Astrocyte (in vitro differentiated cells and primary cell): ENCODE results near the gene PNMT. TPM values are rescaled to one million over a fixed set of nuclear protein-coding genes. Genes with fewer than 3 reads are reported as not detected.

Source experiments
- DNase-seq: peaks from one replicate; pipeline ENCODE4 v3.0.0-alpha.2; 2010; ENCODE audit warnings: low read depth
- FAIRE-seq: peaks from 2 replicates; lab custom pipeline; 2011; peaks lifted over from hg19 to GRCh38; lab: Jason Lieb, UNC
- H2AFZ ChIP-seq: 2 replicates; pipeline ENCODE4 v1.6.0; 2012; ENCODE audit warnings: low read depth, low read length, inconsistent platforms
- H3K27ac ChIP-seq: 2 replicates; pipeline ENCODE4 v1.5.1; 2011; ENCODE audit warnings: low read depth, low read length, inconsistent platforms
- H3K27me3 ChIP-seq: 2 replicates; pipeline ENCODE4 v1.6.0; 2011; ENCODE audit warnings: low read length, inconsistent platforms; ENCODE audit not compliant: insufficient read depth
- H3K36me3 ChIP-seq: 2 replicates; pipeline ENCODE4 v1.5.1; 2011; ENCODE audit warnings: low read length, inconsistent platforms; ENCODE audit not compliant: insufficient read depth
- H3K4me1 ChIP-seq: 2 replicates; pipeline ENCODE4 v1.5.1; 2011; ENCODE audit warnings: low read length, inconsistent platforms; ENCODE audit not compliant: insufficient read depth
- H3K4me2 ChIP-seq: 2 replicates; pipeline ENCODE4 v1.6.0; 2012; ENCODE audit warnings: low read length, inconsistent platforms
- H3K4me3 ChIP-seq: 2 replicates; pipeline ENCODE4 v1.5.1; 2011; ENCODE audit warnings: low read depth, mild to moderate bottlenecking, low read length, inconsistent platforms; ENCODE audit not compliant: insufficient read depth
- H3K79me2 ChIP-seq: 2 replicates; pipeline ENCODE4 v1.6.0; 2012; ENCODE audit warnings: mild to moderate bottlenecking, low read length, inconsistent platforms; ENCODE audit not compliant: insufficient read depth
- H3K9ac ChIP-seq: 2 replicates; pipeline ENCODE4 v1.6.0; 2012; ENCODE audit warnings: mild to moderate bottlenecking, low read length, inconsistent platforms
- H3K9me3 ChIP-seq: 2 replicates; pipeline ENCODE4 v1.5.1; 2012; ENCODE audit warnings: low read depth, mild to moderate bottlenecking, low read length, inconsistent platforms; ENCODE audit not compliant: insufficient read depth
- H4K20me1 ChIP-seq: 2 replicates; pipeline ENCODE4 v1.6.0; 2012; ENCODE audit warnings: low read length, inconsistent platforms; ENCODE audit not compliant: insufficient read depth
- H3K27ac Mint-ChIP-seq: one replicate; pipeline ENCODE4 v1.8.0; 2021; ENCODE audit warnings: mild to moderate bottlenecking, mixed read lengths; ENCODE audit not compliant: unreplicated experiment
- H3K27me3 Mint-ChIP-seq: one replicate; pipeline ENCODE4 v1.8.0; 2021; ENCODE audit warnings: low read depth, mixed read lengths; ENCODE audit not compliant: unreplicated experiment
- H3K36me3 Mint-ChIP-seq: one replicate; pipeline ENCODE4 v1.8.0; 2021; ENCODE audit warnings: low read depth, mixed read lengths; ENCODE audit not compliant: unreplicated experiment
- H3K4me1 Mint-ChIP-seq: one replicate; pipeline ENCODE4 v1.8.0; 2021; ENCODE audit warnings: low read depth, mixed read lengths; ENCODE audit not compliant: unreplicated experiment
- H3K4me3 Mint-ChIP-seq: one replicate; pipeline ENCODE4 v1.8.0; 2021; ENCODE audit warnings: mild to moderate bottlenecking, moderate library complexity, mixed read lengths; ENCODE audit not compliant: unreplicated experiment
- H3K9me3 Mint-ChIP-seq: one replicate; pipeline ENCODE4 v1.8.0; 2021; ENCODE audit warnings: mild to moderate bottlenecking, mixed read lengths; ENCODE audit not compliant: unreplicated experiment
- EZH2 ChIP-seq: IDR thresholded peaks from 2 replicates; pipeline ENCODE4 v1.6.1; 2012; ENCODE audit warnings: mild to moderate bottlenecking, low read length, inconsistent platforms; ENCODE audit not compliant: insufficient read depth
- total RNA-seq: library from RNA; stranded (reverse); gene quantifications from 2 replicates; pipeline ENCODE4 v1.2.1, GENCODE V29; 2021
- TF ChIP-seq, protein P1 (sequence below): IDR thresholded peaks from 2 replicates; pipeline ENCODE4 v1.5.1; 2011; ENCODE audit warnings: low read depth, mild to moderate bottlenecking, inconsistent platforms, low read length, moderate library complexity; ENCODE audit not compliant: insufficient read depth

Gene PNMT
- total RNA-seq, 1 donor from 2014 or later: 0.59 TPM

DNA sequence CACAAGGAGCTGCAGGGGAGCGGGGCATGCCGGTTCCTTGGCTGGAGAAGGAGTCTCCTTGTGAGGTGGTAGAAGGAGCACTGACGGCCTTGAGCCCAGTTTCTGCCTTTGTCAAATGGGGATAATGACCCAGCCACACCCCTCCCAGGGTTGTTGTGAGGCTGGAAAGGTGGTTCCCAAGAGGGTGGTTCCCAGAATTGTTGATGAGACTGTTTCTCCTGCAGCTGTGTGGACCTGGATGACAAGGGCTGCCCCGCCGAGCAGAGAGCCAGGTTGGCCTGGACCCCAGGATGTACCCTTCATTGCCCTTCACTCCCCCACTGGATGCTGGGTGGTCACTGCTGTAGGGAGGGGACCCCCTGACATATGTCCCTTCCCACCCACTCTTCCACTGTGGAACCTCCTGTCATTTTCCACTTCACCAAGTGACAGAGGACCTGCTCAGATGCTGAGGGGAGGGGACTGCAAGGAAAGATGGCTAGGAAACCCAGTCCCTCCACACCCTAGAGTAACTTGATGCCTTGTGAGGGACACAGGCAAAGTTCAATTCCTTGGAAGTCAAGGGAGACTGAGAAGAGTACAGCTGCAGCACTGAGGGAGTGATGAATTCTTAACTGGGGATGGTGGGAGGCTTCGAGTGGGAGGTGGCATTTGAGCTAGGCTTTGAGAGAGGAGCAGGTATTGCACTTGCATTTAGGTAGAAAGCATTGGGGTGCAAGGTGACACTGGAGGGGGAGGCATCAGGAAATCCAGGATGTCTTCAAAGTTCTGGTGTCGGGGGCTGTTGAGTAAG, 51.5 kb downstream of the PNMT start:
- Mint-ChIP-seq H3K4me1 (no peaks in the 10 kb centered on the region), H3K27ac (no peak overlapping the region), H3K9me3 (no peaks in the 10 kb centered on the region), H3K27me3 (no peaks in the 10 kb centered on the region), H3K4me3 (no peak overlapping the region), H3K36me3 (peaks cover 14% of the 10 kb centered on the region)
- DNase-seq (no peak), FAIRE-seq (no peak)
- no peaks in the 10 kb centered on the region for H3K9me3 ChIP-seq
- H3K4me1 ChIP-seq: no peaks in the 10 kb centered on the region
- H3K27me3 ChIP-seq: no peaks in the 10 kb centered on the region
- no peaks in the 10 kb centered on the region for H4K20me1 ChIP-seq
- no peak for TF ChIP-seq EZH2
- TF ChIP-seq, protein P1, sequence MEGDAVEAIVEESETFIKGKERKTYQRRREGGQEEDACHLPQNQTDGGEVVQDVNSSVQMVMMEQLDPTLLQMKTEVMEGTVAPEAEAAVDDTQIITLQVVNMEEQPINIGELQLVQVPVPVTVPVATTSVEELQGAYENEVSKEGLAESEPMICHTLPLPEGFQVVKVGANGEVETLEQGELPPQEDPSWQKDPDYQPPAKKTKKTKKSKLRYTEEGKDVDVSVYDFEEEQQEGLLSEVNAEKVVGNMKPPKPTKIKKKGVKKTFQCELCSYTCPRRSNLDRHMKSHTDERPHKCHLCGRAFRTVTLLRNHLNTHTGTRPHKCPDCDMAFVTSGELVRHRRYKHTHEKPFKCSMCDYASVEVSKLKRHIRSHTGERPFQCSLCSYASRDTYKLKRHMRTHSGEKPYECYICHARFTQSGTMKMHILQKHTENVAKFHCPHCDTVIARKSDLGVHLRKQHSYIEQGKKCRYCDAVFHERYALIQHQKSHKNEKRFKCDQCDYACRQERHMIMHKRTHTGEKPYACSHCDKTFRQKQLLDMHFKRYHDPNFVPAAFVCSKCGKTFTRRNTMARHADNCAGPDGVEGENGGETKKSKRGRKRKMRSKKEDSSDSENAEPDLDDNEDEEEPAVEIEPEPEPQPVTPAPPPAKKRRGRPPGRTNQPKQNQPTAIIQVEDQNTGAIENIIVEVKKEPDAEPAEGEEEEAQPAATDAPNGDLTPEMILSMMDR: no peak
- H3K9ac ChIP-seq: no peak overlapping the region
- no peak overlapping the region for H3K27ac ChIP-seq
- no peak overlapping the region for H3K4me2 ChIP-seq
- H2AFZ ChIP-seq: no peak overlapping the region
- H3K4me3 ChIP-seq: no peak overlapping the region
- H3K79me2 ChIP-seq: no peaks in the 10 kb centered on the region
- peaks cover 10% of the 10 kb centered on the region for H3K36me3 ChIP-seq

Other genes with a start within 250 kb of the PNMT start
- gene MED1, start 217.2 kb upstream of the PNMT start, total RNA-seq: 43.8 and 46.6 TPM in 2 replicates
- gene CDK12, start 207.0 kb upstream of the PNMT start, total RNA-seq: 55.7 and 56.6 TPM in 2 replicates
- not detected in 2 replicates for gene NEUROD2, start 60.5 kb upstream of the PNMT start, total RNA-seq
- 0.26 and 0.39 TPM in 2 replicates for gene PPP1R1B, start 41.5 kb upstream of the PNMT start, total RNA-seq
- gene STARD3, start 31.3 kb upstream of the PNMT start, total RNA-seq: 51.2 and 62.1 TPM in 2 replicates
- gene TCAP, start 3.1 kb upstream of the PNMT start, total RNA-seq: 0.98 and 1.4 TPM in 2 replicates
- gene PGAP3, start 19.6 kb downstream of the PNMT start, total RNA-seq: 12.2 and 15.6 TPM in 2 replicates
- 64.0 and 70.4 TPM in 2 replicates for gene ERBB2, start 31.6 kb downstream of the PNMT start, total RNA-seq
- 38.9 and 41.3 TPM in 2 replicates for gene MIEN1, start 62.1 kb downstream of the PNMT start, total RNA-seq
- 1.8 and 3.3 TPM in 2 replicates for gene GRB7, start 69.5 kb downstream of the PNMT start, total RNA-seq
- gene IKZF3, start 195.9 kb downstream of the PNMT start, total RNA-seq: 0.34 and 0.41 TPM in 2 replicates
- not detected in 2 replicates for gene ZPBP2, start 199.7 kb downstream of the PNMT start, total RNA-seq